Measurements from ENCODE around the gene ADAMTS3. TPM values are rescaled to one million over a fixed set of nuclear protein-coding genes. Genes with fewer than 3 reads are reported as not detected.

The ADAMTS3 gene
- total and polyA plus RNA-seq, 2 of the 13 experiments (the other 11 are each of a cell fraction or from before 2014, with no cell fraction given) = not detected

DNA sequence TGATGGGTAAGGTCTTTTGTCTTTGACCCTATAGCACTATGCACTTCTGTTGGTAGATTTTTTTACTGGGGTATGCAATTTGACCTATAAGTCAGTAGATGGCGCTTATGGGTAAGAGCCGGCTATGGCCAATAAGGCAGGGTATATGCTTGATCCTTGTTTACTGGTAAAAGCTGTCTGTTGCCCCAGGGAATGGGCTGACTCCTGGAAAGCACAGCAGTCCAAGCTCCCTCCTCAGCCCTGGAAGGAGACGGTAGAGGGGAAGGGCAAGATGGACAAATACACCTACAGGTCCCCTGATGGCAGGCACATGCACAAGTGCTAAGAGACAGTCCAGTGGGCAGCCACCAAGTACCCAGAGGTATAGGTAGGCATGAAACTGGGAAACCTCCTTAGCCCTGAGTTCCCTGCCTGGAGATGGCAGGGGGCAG lies 63.7 kb downstream of the ADAMTS3 start:
- BruUV-seq (replicated peaks) = no TSS peak
- intact Hi-C loops (cut with micrococcal nuclease; ENCODE audit: unreplicated experiment) (loop anchor here (1.0 to 5.0 kb wide), 2 partner anchors 197 to 404 kb away; no protein-coding TSS in a partner anchor), in situ Hi-C loops (cut with HindIII; ENCODE audit: extremely low pct_ligation_motif_present, low pct_unique_long_range_greater_than_20kb) (loop anchor here (5.0 kb wide), 1 partner anchor 512 kb away; no protein-coding TSS in a partner anchor)
- Histone ChIP-seq H3K79me2 (ENCODE audit: insufficient read depth, low read length) (no peaks in the 10 kb centered on the region), H3K27ac (ENCODE audit: extremely low read length, insufficient read depth, low read length) (no peak overlapping the region), H3K9me3 (ENCODE audit: low read length) (no peaks in the 10 kb centered on the region), H3K4me1 (ENCODE audit: insufficient read depth, low read length) (no peaks in the 10 kb centered on the region), H3K4me3 (replicated peaks in 1 of 3; ENCODE audit: insufficient read depth in 1 of 3, low read depth in 2 of 3, low read length in 3 of 3) (no peak overlapping the region), H4K20me1 (ENCODE audit: insufficient read depth, low read length) (no peaks in the 10 kb centered on the region), H3K4me2 (ENCODE audit: low read depth, low read length) (no peak overlapping the region), H2AFZ (ENCODE audit: low read length) (no peak overlapping the region), H3K27me3 (ENCODE audit: control insufficient read depth in 1 of 2, insufficient read depth in 2 of 2, low read length in 2 of 2) (no peaks in the 10 kb centered on the region), H3K36me3 (replicated peaks in 1 of 2; ENCODE audit: control insufficient read depth in 1 of 2, insufficient read depth in 2 of 2, low read length in 2 of 2) (no peaks in the 10 kb centered on the region), H3K9ac (ENCODE audit: insufficient read depth, low read depth, low read length) (no peak overlapping the region)
- POLR2A ChIA-PET = no interaction called here
- no peak for FAIRE-seq
- DNase-seq (ENCODE audit: low spot score) = peak; percentile 24
- ATAC-seq = peak; percentile 92
- WGBS (ENCODE audit: low lambda C conversion rate) = 0% methylated on average over 2 of the region's 3 CpGs
- CTCF ChIA-PET (ENCODE audit: low intra/inter-chr PET ratio, low total read pairs) = interaction anchor here (0.7 to 1.8 kb wide), 2 partner anchors 404 to 514 kb away, joined by 4 to 12 read pairs; no protein-coding TSS in a partner anchor
- TF ChIP-seq, protein P1, sequence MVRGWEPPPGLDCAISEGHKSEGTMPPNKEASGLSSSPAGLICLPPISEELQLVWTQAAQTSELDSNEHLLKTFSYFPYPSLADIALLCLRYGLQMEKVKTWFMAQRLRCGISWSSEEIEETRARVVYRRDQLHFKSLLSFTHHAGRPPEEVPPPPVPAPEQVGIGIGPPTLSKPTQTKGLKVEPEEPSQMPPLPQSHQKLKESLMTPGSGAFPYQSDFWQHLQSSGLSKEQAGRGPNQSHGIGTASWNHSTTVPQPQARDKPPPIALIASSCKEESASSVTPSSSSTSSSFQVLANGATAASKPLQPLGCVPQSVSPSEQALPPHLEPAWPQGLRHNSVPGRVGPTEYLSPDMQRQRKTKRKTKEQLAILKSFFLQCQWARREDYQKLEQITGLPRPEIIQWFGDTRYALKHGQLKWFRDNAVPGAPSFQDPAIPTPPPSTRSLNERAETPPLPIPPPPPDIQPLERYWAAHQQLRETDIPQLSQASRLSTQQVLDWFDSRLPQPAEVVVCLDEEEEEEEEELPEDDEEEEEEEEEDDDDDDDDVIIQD (CRISPR knock-in tag; IDR thresholded peaks at IDR 0.05; ENCODE audit: low read depth) = no peak
- no peak for TF ChIP-seq ZFP36L1 (CRISPR knock-in tag; IDR thresholded peaks at IDR 0.05)
- 0 out of 2 replicates have a peak, but pooled peaks have one; percentile 19 for TF ChIP-seq RAD21 (CRISPR knock-in tag; IDR thresholded peaks at IDR 0.05)
- TF ChIP-seq DNMT1 (CRISPR knock-in tag; IDR thresholded peaks at IDR 0.05) = no peak
- 0 out of 2 replicates have a peak, but pooled peaks have one; percentile 7 for TF ChIP-seq MAFF (IDR thresholded peaks at IDR 0.05; ENCODE audit: low read depth, low read length)
- TF ChIP-seq, protein P2, sequence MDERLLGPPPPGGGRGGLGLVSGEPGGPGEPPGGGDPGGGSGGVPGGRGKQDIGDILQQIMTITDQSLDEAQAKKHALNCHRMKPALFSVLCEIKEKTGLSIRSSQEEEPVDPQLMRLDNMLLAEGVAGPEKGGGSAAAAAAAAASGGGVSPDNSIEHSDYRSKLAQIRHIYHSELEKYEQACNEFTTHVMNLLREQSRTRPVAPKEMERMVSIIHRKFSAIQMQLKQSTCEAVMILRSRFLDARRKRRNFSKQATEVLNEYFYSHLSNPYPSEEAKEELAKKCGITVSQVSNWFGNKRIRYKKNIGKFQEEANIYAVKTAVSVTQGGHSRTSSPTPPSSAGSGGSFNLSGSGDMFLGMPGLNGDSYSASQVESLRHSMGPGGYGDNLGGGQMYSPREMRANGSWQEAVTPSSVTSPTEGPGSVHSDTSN (CRISPR knock-in tag; IDR thresholded peaks at IDR 0.05) = no peak
- TF ChIP-seq KLF16 (CRISPR knock-in tag; IDR thresholded peaks at IDR 0.05) = no peak
- no peak for TF ChIP-seq ZNF33A (CRISPR knock-in tag; IDR thresholded peaks at IDR 0.05; ENCODE audit: borderline replicate concordance)
- TF ChIP-seq, protein P3, sequence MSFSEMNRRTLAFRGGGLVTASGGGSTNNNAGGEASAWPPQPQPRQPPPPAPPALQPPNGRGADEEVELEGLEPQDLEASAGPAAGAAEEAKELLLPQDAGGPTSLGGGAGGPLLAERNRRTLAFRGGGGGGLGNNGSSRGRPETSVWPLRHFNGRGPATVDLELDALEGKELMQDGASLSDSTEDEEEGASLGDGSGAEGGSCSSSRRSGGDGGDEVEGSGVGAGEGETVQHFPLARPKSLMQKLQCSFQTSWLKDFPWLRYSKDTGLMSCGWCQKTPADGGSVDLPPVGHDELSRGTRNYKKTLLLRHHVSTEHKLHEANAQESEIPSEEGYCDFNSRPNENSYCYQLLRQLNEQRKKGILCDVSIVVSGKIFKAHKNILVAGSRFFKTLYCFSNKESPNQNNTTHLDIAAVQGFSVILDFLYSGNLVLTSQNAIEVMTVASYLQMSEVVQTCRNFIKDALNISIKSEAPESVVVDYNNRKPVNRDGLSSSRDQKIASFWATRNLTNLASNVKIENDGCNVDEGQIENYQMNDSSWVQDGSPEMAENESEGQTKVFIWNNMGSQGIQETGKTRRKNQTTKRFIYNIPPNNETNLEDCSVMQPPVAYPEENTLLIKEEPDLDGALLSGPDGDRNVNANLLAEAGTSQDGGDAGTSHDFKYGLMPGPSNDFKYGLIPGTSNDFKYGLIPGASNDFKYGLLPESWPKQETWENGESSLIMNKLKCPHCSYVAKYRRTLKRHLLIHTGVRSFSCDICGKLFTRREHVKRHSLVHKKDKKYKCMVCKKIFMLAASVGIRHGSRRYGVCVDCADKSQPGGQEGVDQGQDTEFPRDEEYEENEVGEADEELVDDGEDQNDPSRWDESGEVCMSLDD (CRISPR knock-in tag; IDR thresholded peaks at IDR 0.05; ENCODE audit: borderline replicate concordance) = no peak
- TF ChIP-seq SIX4 (CRISPR knock-in tag; IDR thresholded peaks at IDR 0.05) = no peak
- TF ChIP-seq TEAD3 (CRISPR knock-in tag; optimal IDR thresholded peaks at IDR 0.05; ENCODE audit: borderline replicate concordance) = peak; percentile 24
- no peak for TF ChIP-seq ZNF615 (CRISPR knock-in tag; IDR thresholded peaks at IDR 0.05; ENCODE audit: borderline replicate concordance)
- TF ChIP-seq ZNF768 (CRISPR knock-in tag; IDR thresholded peaks at IDR 0.05) = no peak
- TF ChIP-seq MAFG (CRISPR knock-in tag; IDR thresholded peaks at IDR 0.05) = no peak
- peak; percentile 59 for TF ChIP-seq STAG1 (CRISPR knock-in tag; IDR thresholded peaks at IDR 0.05)
- no peak for TF ChIP-seq ZNF619 (CRISPR knock-in tag; IDR thresholded peaks at IDR 0.05)
- TF ChIP-seq MXI1 (IDR thresholded peaks at IDR 0.05; ENCODE audit: borderline replicate concordance, low read depth, low read length) = no peak
- TF ChIP-seq RFX5 (IDR thresholded peaks at IDR 0.05; ENCODE audit: low read depth, low read length) = no peak
- TF ChIP-seq, protein P4, sequence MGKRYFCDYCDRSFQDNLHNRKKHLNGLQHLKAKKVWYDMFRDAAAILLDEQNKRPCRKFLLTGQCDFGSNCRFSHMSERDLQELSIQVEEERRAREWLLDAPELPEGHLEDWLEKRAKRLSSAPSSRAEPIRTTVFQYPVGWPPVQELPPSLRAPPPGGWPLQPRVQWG (CRISPR knock-in tag; IDR thresholded peaks at IDR 0.05; ENCODE audit: borderline replicate concordance, low read depth) = no peak

All from HepG2 (cell line).